Stimulated activated CD8-positive, alpha-beta memory T cell treated with anti-CD3 and anti-CD28 coated beads, Interleukin-4, amount 100 ng/mL, for 48 hours (primary cell): ENCODE data around the gene BRCA2.

Experiments used
- DNase-seq: peaks from one replicate; pipeline ENCODE4 v3.0.0-alpha.2; 2020

The BRCA2 gene

GRCh38 chr13:32431361-32431760 is 116.1 kb downstream of the BRCA2 start:
- no peak for DNase-seq

- DNase-seq: no peak
Observed at GRCh38 chr13:32432856-32433255, 117.5 kb downstream of the BRCA2 start.

- DNase-seq: no peak
Observed at GRCh38 chr13:32438871-32439270, 123.6 kb downstream of the BRCA2 start.

- DNase-seq: no peak
Observed at GRCh38 chr13:32443111-32443510, 127.8 kb downstream of the BRCA2 start.

- DNase-seq: no peak
Observed at GRCh38 chr13:32445461-32445860, 130.2 kb downstream of the BRCA2 start.

- no peak for DNase-seq
Observed at GRCh38 chr13:32446220-32446619, 130.9 kb downstream of the BRCA2 start.

GRCh38 chr13:32446773-32447465 is 131.6 kb downstream of the BRCA2 start:
- DNase-seq: no peak

- DNase-seq: no peak
Observed at GRCh38 chr13:32447894-32448623, 132.8 kb downstream of the BRCA2 start.

- no peak for DNase-seq
Observed at GRCh38 chr13:32448972-32449371, 133.7 kb downstream of the BRCA2 start.
